Measurements from ENCODE around the gene EDEM3. TPM values are rescaled to one million over a fixed set of nuclear protein-coding genes. Genes with fewer than 3 reads are reported as not detected.

The EDEM3 gene
- total RNA-seq, 1 experiment from 2014 or later: 14.0 TPM

DNA sequence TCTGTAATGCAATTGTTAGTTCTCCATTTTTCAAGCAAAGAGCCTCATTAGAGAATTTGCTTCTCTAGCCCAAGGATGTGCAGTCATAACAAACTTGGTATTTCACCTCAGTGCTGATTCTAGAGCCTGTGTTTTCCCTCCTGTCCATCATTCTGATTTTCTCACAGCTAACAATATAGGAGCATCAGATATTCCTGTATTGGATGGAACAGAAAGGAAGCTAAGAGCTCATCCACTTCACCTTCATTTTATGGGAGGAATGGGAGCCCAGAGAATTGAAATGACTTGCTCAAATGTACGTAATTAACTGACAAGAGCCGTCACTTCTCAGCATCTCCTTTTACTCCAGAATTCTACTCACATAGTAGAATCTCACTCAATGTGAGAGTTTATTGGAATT, 96.6 kb downstream of the EDEM3 start:
- Histone ChIP-seq H2AFZ (ENCODE audit: low read length) (no peak overlapping the region), H3K27me3 (ENCODE audit: insufficient read depth, low read length) (no peaks in the 10 kb centered on the region)
- H3K27ac Mint-ChIP-seq: no peak overlapping the region

More for the DNA sequence above, 96.6 kb downstream of the EDEM3 start:
- Histone ChIP-seq H2BK15ac (ENCODE audit: low read depth, low read length) (no peak overlapping the region), H2BK120ac (ENCODE audit: low read depth, low read length, poor library complexity, severe bottlenecking) (no peak overlapping the region), H2BK5ac (ENCODE audit: insufficient read length, low read length) (no peak overlapping the region), H3K4me2 (ENCODE audit: insufficient read depth, insufficient read length, low read length) (no peak overlapping the region), H3K79me2 (ENCODE audit: insufficient read depth, low read length) (no peaks in the 10 kb centered on the region), H3K9me3 (ENCODE audit: control insufficient read depth, low read depth, low read length) (no peaks in the 10 kb centered on the region), H3K14ac (ENCODE audit: insufficient read depth, low read length) (no peak overlapping the region), H3K4ac (ENCODE audit: low read depth, low read length) (no peak overlapping the region), H3K4me1 (ENCODE audit: insufficient read depth, low read length) (no peaks in the 10 kb centered on the region), H4K5ac (ENCODE audit: insufficient read length, low read depth, low read length) (no peak overlapping the region), H2BK20ac (ENCODE audit: low read depth, low read length, poor library complexity, severe bottlenecking) (no peak overlapping the region), H3K27ac (ENCODE audit: insufficient read length, low read depth, low read length) (no peak overlapping the region), H3K23ac (ENCODE audit: insufficient read length, low read depth, low read length) (no peak overlapping the region), H3K79me1 (ENCODE audit: insufficient read depth, low read depth, low read length, poor library complexity, severe bottlenecking) (no peaks in the 10 kb centered on the region), H2BK12ac (ENCODE audit: insufficient read length, low read depth, low read length) (no peak overlapping the region), H4K8ac (replicated peaks; ENCODE audit: insufficient read length, low read depth, low read length) (no peak overlapping the region), H2AK5ac (ENCODE audit: insufficient read length, low read length) (no peak overlapping the region), H3K23me2 (ENCODE audit: insufficient read length, low read depth, low read length, poor library complexity, severe bottlenecking) (no peaks in the 10 kb centered on the region), H3T11ph (ENCODE audit: low read length) (no peak overlapping the region), H3K56ac (ENCODE audit: insufficient read length, low read depth, low read length) (no peak overlapping the region), H3K18ac (ENCODE audit: insufficient read length, low read depth, low read length) (no peak overlapping the region), H4K20me1 (ENCODE audit: control insufficient read depth, insufficient read depth, insufficient read length) (no peaks in the 10 kb centered on the region), H4K91ac (ENCODE audit: insufficient read length, low read depth, low read length) (no peak overlapping the region), H3K9ac (ENCODE audit: extremely low read depth, insufficient read length, low read length) (no peak overlapping the region)
- no peak overlapping the region for H3K4me3 Mint-ChIP-seq
- no peaks in the 10 kb centered on the region for H3K27me3 Mint-ChIP-seq (ENCODE audit: low read depth)
- peaks cover 10 to 12% of the 10 kb centered on the region in 2 experiments for H3K4me1 Mint-ChIP-seq
- DNase-seq: no peak
- TF ChIP-seq, protein P1, sequence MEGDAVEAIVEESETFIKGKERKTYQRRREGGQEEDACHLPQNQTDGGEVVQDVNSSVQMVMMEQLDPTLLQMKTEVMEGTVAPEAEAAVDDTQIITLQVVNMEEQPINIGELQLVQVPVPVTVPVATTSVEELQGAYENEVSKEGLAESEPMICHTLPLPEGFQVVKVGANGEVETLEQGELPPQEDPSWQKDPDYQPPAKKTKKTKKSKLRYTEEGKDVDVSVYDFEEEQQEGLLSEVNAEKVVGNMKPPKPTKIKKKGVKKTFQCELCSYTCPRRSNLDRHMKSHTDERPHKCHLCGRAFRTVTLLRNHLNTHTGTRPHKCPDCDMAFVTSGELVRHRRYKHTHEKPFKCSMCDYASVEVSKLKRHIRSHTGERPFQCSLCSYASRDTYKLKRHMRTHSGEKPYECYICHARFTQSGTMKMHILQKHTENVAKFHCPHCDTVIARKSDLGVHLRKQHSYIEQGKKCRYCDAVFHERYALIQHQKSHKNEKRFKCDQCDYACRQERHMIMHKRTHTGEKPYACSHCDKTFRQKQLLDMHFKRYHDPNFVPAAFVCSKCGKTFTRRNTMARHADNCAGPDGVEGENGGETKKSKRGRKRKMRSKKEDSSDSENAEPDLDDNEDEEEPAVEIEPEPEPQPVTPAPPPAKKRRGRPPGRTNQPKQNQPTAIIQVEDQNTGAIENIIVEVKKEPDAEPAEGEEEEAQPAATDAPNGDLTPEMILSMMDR (conservative IDR thresholded peaks at IDR 0.05): no peak
- H3K9me3 Mint-ChIP-seq: no peaks in the 10 kb centered on the region
- no CpG with 5 or more reads among the region's 2 CpGs for WGBS (ENCODE audit: extremely low coverage, insufficient read length, low lambda C conversion rate)
- no peaks in the 10 kb centered on the region for H3K36me3 Mint-ChIP-seq (ENCODE audit: insufficient read depth in 1 of 3, low read depth in 3 of 3)
